HG02852 (cell line): ENCODE data around the gene ZMYND12.
"Not testable (repeated sequence)": the region's sequence is repeated elsewhere in the genome, so short reads cannot be mapped to it uniquely, and the experiment has no call there.

Experiments used
- ATAC-seq: cut with Tn5 transposase; IDR thresholded peaks from one replicate; pipeline ENCODE4 v1.9.1; 2021; ENCODE audit warnings: mild to moderate bottlenecking, moderate library complexity; ENCODE audit not compliant: unreplicated experiment

ZMYND12 gene

GRCh38 chr1:42456010-42456753, at the start of gene ZMYND12, which contains the start of gene PPCS:
Gene ZMYND12, minus strand, starts transcription at chr1:42456022. Its CDS starts 25 bp downstream, at chr1:42455997.
Gene PPCS, plus strand, starts transcription at chr1:42456543. Its CDS starts 23 bp downstream, at chr1:42456566.
- peak; percentile 77 for ATAC-seq

GRCh38 chr1:42504535-42505128, 48.8 kb upstream of the ZMYND12 start:
- no peak for ATAC-seq

GRCh38 chr1:42502031-42502430, 46.2 kb upstream of the ZMYND12 start:
- ATAC-seq: not testable (repeated sequence)

GRCh38 chr1:42490237-42490636, 34.4 kb upstream of the ZMYND12 start:
- ATAC-seq: no peak

GRCh38 chr1:42484382-42484781, 28.6 kb upstream of the ZMYND12 start:
- ATAC-seq: no peak

GRCh38 chr1:42482635-42483153, 26.9 kb upstream of the ZMYND12 start:
- ATAC-seq: no peak

GRCh38 chr1:42480921-42481320, 25.1 kb upstream of the ZMYND12 start:
- no peak for ATAC-seq

- no peak for ATAC-seq
These were observed 23.8 kb upstream of the ZMYND12 start for GRCh38 chr1:42479621-42480020.

GRCh38 chr1:42477775-42478174, 22.0 kb upstream of the ZMYND12 start:
- no peak for ATAC-seq

- not testable (repeated sequence) for ATAC-seq
These were observed 21.5 kb upstream of the ZMYND12 start for GRCh38 chr1:42477354-42477753.

- ATAC-seq: no peak
These were observed 20.8 kb upstream of the ZMYND12 start for GRCh38 chr1:42476605-42477004.

- no peak for ATAC-seq
These were observed 13.9 kb upstream of the ZMYND12 start for GRCh38 chr1:42469727-42470126.

GRCh38 chr1:42466030-42466429, 10.2 kb upstream of the ZMYND12 start:
- no peak for ATAC-seq

GRCh38 chr1:42463921-42464320, 8.1 kb upstream of the ZMYND12 start:
- no peak for ATAC-seq

- ATAC-seq: peak; percentile 100
These were observed 7.3 kb upstream of the ZMYND12 start, which contains the start of gene CCDC30 for GRCh38 chr1:42462828-42463763. Gene CCDC30, plus strand, starts transcription at chr1:42463286. Its CDS starts 17,266 bp downstream, at chr1:42480552.

- no peak for ATAC-seq
These were observed 5.4 kb upstream of the ZMYND12 start for GRCh38 chr1:42461196-42461595.

GRCh38 chr1:42456754-42457089, 900 bp upstream of the ZMYND12 start:
- ATAC-seq: peak; percentile 60

GRCh38 chr1:42454403-42454802, 1.4 kb downstream of the ZMYND12 start:
- no peak for ATAC-seq

GRCh38 chr1:42453386-42453785, 2.4 kb downstream of the ZMYND12 start:
- ATAC-seq: no peak

- ATAC-seq: no peak
These were observed 5.8 kb downstream of the ZMYND12 start for GRCh38 chr1:42450061-42450460.

- no peak for ATAC-seq
These were observed 6.6 kb downstream of the ZMYND12 start for GRCh38 chr1:42449256-42449655.
